Upper lobe of right lung (tissue), 1 donor: ENCODE measurements around the gene CAPN9. TPM values are rescaled to one million over a fixed set of nuclear protein-coding genes. Genes with fewer than 3 reads are reported as not detected.
A peak's percentile ranks its signal among the peaks of the same experiment; 100 is the strongest.

ENCODE experiments used
- ATAC-seq: fragments of 200-7000 bp; cut with Tn5 transposase; one replicate; pipeline ENCODE4 v1.9.1; 2020; ENCODE audit warnings: mild to moderate bottlenecking, moderate library complexity
- DNase-seq: peaks from one replicate; pipeline ENCODE4 v3.0.0-alpha.2; 2020
- H3K27ac ChIP-seq: fragments of 200-600 bp; one replicate; pipeline ENCODE4 v1.8.0; 2022
- H3K27me3 ChIP-seq: fragments of 200-600 bp; one replicate; pipeline ENCODE4 v1.8.0; 2022; ENCODE audit warnings: mild to moderate bottlenecking
- H3K36me3 ChIP-seq: fragments of 200-600 bp; one replicate; pipeline ENCODE4 v1.8.0; 2022
- H3K4me1 ChIP-seq: fragments of 200-600 bp; one replicate; pipeline ENCODE4 v1.8.0; 2022
- H3K4me3 ChIP-seq: fragments of 200-600 bp; one replicate; pipeline ENCODE4 v1.8.0; 2022; ENCODE audit warnings: mild to moderate bottlenecking
- H3K9me3 ChIP-seq: fragments of 200-600 bp; one replicate; pipeline ENCODE4 v1.8.0; 2022
- intact Hi-C: fragments of 100-400 bp; cut with DNase I; formaldehyde crosslinking; loops from one replicate; pipeline ENCODE4 v1.11.0; 2022
- total RNA-seq: library from RNA; stranded (reverse); fragmentation: NEBNext Ultra II Directional; extraction: Animal tissue kit (Norgen Biotek cat#: 25700); gene quantifications from one replicate; pipeline ENCODE4 v1.2.1, GENCODE V29; 2021
- TF ChIP-seq, protein P1 (sequence below): fragments of 200-600 bp; IDR thresholded peaks from one replicate; pipeline ENCODE4 v1.8.0; 2022; ENCODE audit warnings: antibody characterized with exemption
- donor health status: DM: no; HTN: yes; CAD: no; lungs with severe emphysema.

The CAPN9 gene
- total RNA-seq, 1 donor from 2014 or later, result 21.8 TPM

DNA sequence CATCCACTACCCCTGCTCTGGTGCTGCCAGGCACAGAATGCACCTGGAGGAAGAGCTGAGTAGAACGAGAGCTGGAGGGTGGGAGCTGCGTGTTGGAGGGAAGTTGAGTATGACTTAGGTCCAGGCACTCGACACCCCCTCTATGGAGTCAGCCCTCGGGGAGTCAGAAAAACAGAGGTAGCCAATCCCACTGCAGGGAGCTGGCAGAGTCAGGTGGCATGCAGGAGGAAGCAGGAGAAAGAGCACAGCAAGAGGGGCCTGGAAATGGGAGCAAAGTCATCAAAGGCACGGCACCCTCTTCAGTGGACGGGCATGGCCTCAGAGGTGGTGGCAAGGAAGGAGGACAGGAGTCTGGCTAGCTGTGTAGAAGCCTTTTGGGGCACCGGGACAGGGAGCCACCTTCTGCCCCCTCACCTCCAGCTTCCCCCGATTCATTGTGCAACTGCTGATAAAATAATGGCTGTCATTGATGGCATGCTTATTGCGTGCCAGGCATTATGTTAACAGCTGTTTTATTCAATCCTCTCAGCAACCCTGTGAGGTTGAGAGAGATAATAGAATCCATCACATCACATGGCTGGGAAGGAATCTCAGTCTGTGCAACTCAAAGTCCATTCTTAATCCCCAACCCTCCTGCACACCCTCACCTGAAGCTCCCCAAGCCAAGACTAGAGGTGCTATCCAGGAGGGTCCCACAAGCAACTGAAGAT is 79.1 kb downstream of the CAPN9 start:
- Histone ChIP-seq H3K27me3 (no peaks in the 10 kb centered on the region), H3K4me3 (no peak overlapping the region), H3K9me3 (no peaks in the 10 kb centered on the region), H3K36me3 (no peaks in the 10 kb centered on the region), H3K4me1 (peaks cover 21% of the 10 kb centered on the region), H3K27ac (peak overlapping the region; percentile 11)
- intact Hi-C loops, result no loop called here
- ATAC-seq (no peak), DNase-seq (no peak)
- TF ChIP-seq, protein P1, sequence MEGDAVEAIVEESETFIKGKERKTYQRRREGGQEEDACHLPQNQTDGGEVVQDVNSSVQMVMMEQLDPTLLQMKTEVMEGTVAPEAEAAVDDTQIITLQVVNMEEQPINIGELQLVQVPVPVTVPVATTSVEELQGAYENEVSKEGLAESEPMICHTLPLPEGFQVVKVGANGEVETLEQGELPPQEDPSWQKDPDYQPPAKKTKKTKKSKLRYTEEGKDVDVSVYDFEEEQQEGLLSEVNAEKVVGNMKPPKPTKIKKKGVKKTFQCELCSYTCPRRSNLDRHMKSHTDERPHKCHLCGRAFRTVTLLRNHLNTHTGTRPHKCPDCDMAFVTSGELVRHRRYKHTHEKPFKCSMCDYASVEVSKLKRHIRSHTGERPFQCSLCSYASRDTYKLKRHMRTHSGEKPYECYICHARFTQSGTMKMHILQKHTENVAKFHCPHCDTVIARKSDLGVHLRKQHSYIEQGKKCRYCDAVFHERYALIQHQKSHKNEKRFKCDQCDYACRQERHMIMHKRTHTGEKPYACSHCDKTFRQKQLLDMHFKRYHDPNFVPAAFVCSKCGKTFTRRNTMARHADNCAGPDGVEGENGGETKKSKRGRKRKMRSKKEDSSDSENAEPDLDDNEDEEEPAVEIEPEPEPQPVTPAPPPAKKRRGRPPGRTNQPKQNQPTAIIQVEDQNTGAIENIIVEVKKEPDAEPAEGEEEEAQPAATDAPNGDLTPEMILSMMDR, result no peak

DNA sequence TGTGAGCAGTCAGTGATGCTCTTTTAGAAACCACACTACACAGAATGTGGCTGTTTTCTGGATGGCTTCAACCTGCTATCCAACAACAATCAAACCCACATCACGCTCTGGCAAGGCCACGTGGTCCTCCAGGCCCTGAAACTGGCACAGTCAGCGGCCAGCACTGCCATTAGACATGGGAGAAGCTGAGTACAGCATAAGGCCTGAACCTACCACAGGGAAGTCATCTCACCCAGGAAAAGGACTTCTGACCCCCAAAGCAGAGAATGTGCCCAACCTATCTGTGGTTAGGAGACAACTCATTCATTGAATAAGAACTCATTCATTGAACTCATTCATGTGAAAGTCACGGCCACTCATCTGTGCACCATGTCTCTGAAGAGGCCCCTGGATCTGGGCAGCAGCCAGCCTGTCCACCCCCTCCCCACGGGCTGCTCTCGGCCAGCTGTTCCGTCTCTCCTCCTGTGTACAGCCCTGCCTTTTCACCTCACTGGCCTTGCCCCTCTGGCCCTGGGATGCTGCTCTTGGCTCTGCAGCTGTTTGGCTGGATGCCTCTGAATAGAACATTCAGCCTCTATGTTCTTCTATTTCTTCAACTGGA is 80.0 kb downstream of the CAPN9 start:
- H3K36me3 ChIP-seq, result no peaks in the 10 kb centered on the region
- no peak for DNase-seq
- H3K4me1 ChIP-seq, result peaks cover 23% of the 10 kb centered on the region
- no peaks in the 10 kb centered on the region for H3K9me3 ChIP-seq
- intact Hi-C loops, result no loop called here
- no peaks in the 10 kb centered on the region for H3K27me3 ChIP-seq
- ATAC-seq, result peak; percentile 32
- peak overlapping the region; percentile 11 for H3K27ac ChIP-seq
- H3K4me3 ChIP-seq, result no peak overlapping the region
- TF ChIP-seq, protein P1, result no peak

DNA sequence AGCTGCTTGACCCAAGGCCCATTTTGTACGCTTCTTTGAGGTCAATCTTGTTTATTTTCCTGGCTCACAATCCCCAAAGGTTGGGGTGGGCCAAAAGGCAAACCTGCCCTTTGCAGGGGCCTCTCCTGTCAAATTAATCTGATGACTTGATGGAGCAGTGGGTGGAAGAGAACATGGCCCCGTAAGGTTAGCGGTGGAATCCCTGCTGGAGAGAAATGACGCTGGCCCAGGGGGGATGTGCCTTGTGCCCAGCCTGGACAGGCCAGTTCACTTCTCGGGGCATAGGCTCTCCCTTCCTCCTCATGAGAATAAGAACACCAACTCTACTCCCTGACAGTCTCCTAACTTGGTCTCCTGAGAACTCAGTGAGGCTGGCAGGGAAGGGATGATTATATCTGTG is 80.6 kb downstream of the CAPN9 start:
- TF ChIP-seq, protein P1, result no peak
- Histone ChIP-seq H3K4me3 (no peak overlapping the region), H3K36me3 (no peaks in the 10 kb centered on the region), H3K9me3 (no peaks in the 10 kb centered on the region), H3K27ac (no peak overlapping the region), H3K27me3 (no peaks in the 10 kb centered on the region), H3K4me1 (peaks cover 26% of the 10 kb centered on the region)
- no peak for ATAC-seq
- intact Hi-C loops, result no loop called here
- no peak for DNase-seq

DNA sequence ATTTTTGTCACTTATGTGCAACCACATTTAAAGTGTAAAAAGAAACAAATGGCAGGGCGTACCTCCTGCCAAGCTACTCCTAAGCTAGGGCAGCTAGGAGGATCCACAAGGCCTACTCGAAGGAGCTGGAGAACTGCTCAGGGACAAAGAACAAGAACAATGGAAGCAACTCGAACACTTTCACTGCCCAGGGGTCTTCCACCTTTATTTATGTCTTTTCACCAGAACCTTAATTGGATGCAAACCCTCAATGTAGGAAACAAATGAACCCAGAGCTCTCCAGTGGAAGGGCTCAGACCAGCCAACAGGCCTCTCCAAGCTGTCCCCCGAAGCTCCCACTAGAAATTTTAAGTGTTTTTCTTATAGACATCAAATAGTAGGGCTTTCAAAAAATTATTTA is 81.2 kb downstream of the CAPN9 start:
- Histone ChIP-seq H3K4me1 (peaks cover 26% of the 10 kb centered on the region), H3K36me3 (no peaks in the 10 kb centered on the region), H3K27me3 (no peaks in the 10 kb centered on the region), H3K9me3 (no peaks in the 10 kb centered on the region), H3K27ac (no peak overlapping the region), H3K4me3 (no peak overlapping the region)
- TF ChIP-seq, protein P1, result no peak
- intact Hi-C loops, result no loop called here
- no peak for DNase-seq
- ATAC-seq, result no peak

DNA sequence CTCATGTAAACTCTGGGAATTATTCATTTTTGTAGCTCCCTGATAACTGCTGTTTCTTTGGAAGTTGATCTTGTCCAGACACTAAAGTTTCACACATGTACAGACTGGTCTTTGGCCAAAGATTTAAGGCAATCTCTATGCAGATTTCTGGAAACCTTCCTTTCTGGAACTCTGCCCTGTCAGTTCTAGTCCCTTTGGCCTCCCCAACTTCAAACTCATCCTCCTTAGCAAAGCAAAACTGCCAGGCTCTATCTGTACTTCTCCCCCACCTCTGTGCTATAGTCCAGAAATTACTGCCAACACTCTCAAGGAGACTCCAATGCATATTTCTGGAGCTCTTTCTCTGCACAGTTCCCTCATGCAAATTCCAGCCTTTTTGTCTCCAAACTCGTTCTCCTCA is 84.6 kb downstream of the CAPN9 start:
- Histone ChIP-seq H3K27ac (no peak overlapping the region), H3K4me1 (peaks cover 5% of the 10 kb centered on the region), H3K27me3 (no peaks in the 10 kb centered on the region), H3K36me3 (peaks cover 4% of the 10 kb centered on the region), H3K4me3 (no peak overlapping the region), H3K9me3 (no peaks in the 10 kb centered on the region)
- TF ChIP-seq, protein P1, result no peak
- intact Hi-C loops, result no loop called here
- ATAC-seq (no peak), DNase-seq (no peak)
